Neural cell (in vitro differentiated cells): ENCODE data around the gene CLASP1. TPM values are rescaled to one million over a fixed set of nuclear protein-coding genes. Genes with fewer than 3 reads are reported as not detected.
"Not testable (repeated sequence)": the region's sequence is repeated elsewhere in the genome, so short reads cannot be mapped to it uniquely, and the experiment has no call there.

Source experiments
- H2AFZ ChIP-seq: fragments of 200-600, 300-800 bp; sonication (generic), shearing (Covaris generic); 2 replicates; pipeline ENCODE4 v1.6.0; 2014; ENCODE audit warnings: low read depth, mild to moderate bottlenecking, antibody characterized with exemption, low read length, moderate library complexity
- H3F3A ChIP-seq: fragments of 200-600 bp; shearing (Covaris generic); 2 replicates; pipeline ENCODE4 v1.6.1; 2016; ENCODE audit warnings: mild to moderate bottlenecking, moderate library complexity, mixed read lengths, antibody characterized with exemption, low read length; ENCODE audit not compliant: insufficient read depth, poor library complexity, severe bottlenecking
- H3K27ac ChIP-seq: fragments of 200-600, 300-800 bp; sonication (generic), shearing (Covaris generic); 2 replicates; pipeline ENCODE4 v1.5.1; 2014; ENCODE audit warnings: mild to moderate bottlenecking, low read length, moderate library complexity
- H3K27me3 ChIP-seq: fragments of 300-800, 200-600 bp; sonication (generic), shearing (Covaris generic); 2 replicates; pipeline ENCODE4 v1.6.0; 2014; ENCODE audit warnings: mild to moderate bottlenecking, low read depth, low read length, moderate library complexity; ENCODE audit not compliant: insufficient read depth
- H3K36me3 ChIP-seq: fragments of 300-800, 200-600 bp; sonication (generic), shearing (Covaris generic); 2 replicates; pipeline ENCODE4 v1.5.1; 2014; ENCODE audit warnings: mild to moderate bottlenecking, antibody characterized with exemption, low read length, moderate library complexity; ENCODE audit not compliant: insufficient read depth
- H3K4me2 ChIP-seq: fragments of 300-800, 200-600 bp; sonication (generic), shearing (Covaris generic); 2 replicates; pipeline ENCODE4 v1.6.0; 2014; ENCODE audit warnings: mild to moderate bottlenecking, low read length
- H3K4me3 ChIP-seq: fragments of 300-800, 200-600 bp; sonication (generic), shearing (Covaris generic); 2 replicates; pipeline ENCODE4 v1.5.1; 2014; ENCODE audit warnings: mild to moderate bottlenecking, low read length, moderate library complexity
- H3K79me2 ChIP-seq: fragments of 200-600 bp; shearing (Covaris generic); replicated peaks from 2 replicates; pipeline ENCODE4 v1.6.0; 2014; ENCODE audit warnings: mild to moderate bottlenecking, low read length, moderate library complexity; ENCODE audit not compliant: insufficient read depth
- H3K9ac ChIP-seq: fragments of 300-800, 200-600 bp; sonication (generic), shearing (Covaris generic); 2 replicates; pipeline ENCODE4 v1.6.1; 2016; ENCODE audit warnings: mild to moderate bottlenecking, low read length, mixed read lengths
- H3K9me2 ChIP-seq: fragments of 200-600 bp; shearing (Covaris generic); 2 replicates; pipeline ENCODE4 v1.6.1; 2016; ENCODE audit warnings: mild to moderate bottlenecking, low read length, mixed read lengths; ENCODE audit not compliant: insufficient read depth
- H3K9me3 ChIP-seq: fragments of 200-600, 300-800 bp; sonication (generic), shearing (Covaris generic); 2 replicates; pipeline ENCODE4 v1.6.1; 2016; ENCODE audit warnings: mild to moderate bottlenecking, mixed run types, low read length, moderate library complexity, mixed read lengths
- H4K20me1 ChIP-seq: fragments of 200-600 bp; shearing (Covaris generic); 2 replicates; pipeline ENCODE4 v1.6.1; 2016; ENCODE audit warnings: mild to moderate bottlenecking, mixed run types; ENCODE audit not compliant: insufficient read depth
- CTCF ChIP-seq: fragments of 450-650 bp; IDR thresholded peaks from 2 replicates; pipeline ENCODE4 v1.5.1; 2014; ENCODE audit warnings: antibody characterized with exemption, mild to moderate bottlenecking, moderate library complexity; ENCODE audit not compliant: poor library complexity, severe bottlenecking
- EP300 ChIP-seq: fragments of 450-650 bp; conservative IDR thresholded peaks from 2 replicates; pipeline ENCODE4 v1.6.1; 2014; ENCODE audit warnings: antibody characterized with exemption, mild to moderate bottlenecking, moderate library complexity; ENCODE audit not compliant: poor library complexity, severe bottlenecking
- EZH2 ChIP-seq: fragments of 200-600, 300-800 bp; shearing (Covaris generic), sonication (generic); IDR thresholded peaks from 2 replicates; pipeline ENCODE4 v1.6.1; 2014; ENCODE audit warnings: antibody characterized with exemption, low read length, borderline replicate concordance, mild to moderate bottlenecking; ENCODE audit not compliant: insufficient read depth, poor library complexity, severe bottlenecking
- MXI1 ChIP-seq: fragments of 450-650 bp; conservative IDR thresholded peaks from 2 replicates; pipeline ENCODE4 v1.6.1; 2014; ENCODE audit warnings: antibody characterized with exemption, mild to moderate bottlenecking; ENCODE audit not compliant: poor library complexity, severe bottlenecking
- POLR2AphosphoS5 ChIP-seq: IDR thresholded peaks from 2 replicates; pipeline ENCODE4 v1.6.1; 2012
- RAD21 ChIP-seq: fragments of 450-650 bp; conservative IDR thresholded peaks from 2 replicates; pipeline ENCODE4 v1.6.1; 2014; ENCODE audit warnings: antibody characterized with exemption, mild to moderate bottlenecking, moderate library complexity
- REST ChIP-seq: IDR thresholded peaks from 2 replicates; pipeline ENCODE4 v1.6.1; 2012; ENCODE audit warnings: borderline replicate concordance
- SMC3 ChIP-seq: fragments of 450-650 bp; conservative IDR thresholded peaks from 2 replicates; pipeline ENCODE4 v1.6.1; 2014; ENCODE audit warnings: antibody characterized with exemption, mild to moderate bottlenecking, moderate library complexity; ENCODE audit not compliant: poor library complexity
- TAF1 ChIP-seq: IDR thresholded peaks from 2 replicates; pipeline ENCODE4 v1.6.1; 2012; ENCODE audit warnings: low read depth
- polyA plus RNA-seq: library from polyadenylated mRNA; depleted of rRNA; stranded (reverse); fragments of >200 nt; gene quantifications from 2 replicates; pipeline ENCODE4 v1.2.3, GENCODE V29; 2014

Gene CLASP1
- polyA plus RNA-seq, 1 donor from 2014 or later: 41.3 TPM

- Histone ChIP-seq H3K36me3 (no peaks in the 10 kb centered on the region), H3K9me2 (no peaks in the 10 kb centered on the region), H3K9ac (no peak overlapping the region), H3K4me2 (no peak overlapping the region), H2AFZ (no peak overlapping the region), H3K27ac (no peak overlapping the region), H3K79me2 (no peaks in the 10 kb centered on the region), H3K4me3 (no peak overlapping the region), H3K9me3 (no peaks in the 10 kb centered on the region), H3F3A (no peaks in the 10 kb centered on the region), H3K27me3 (no peaks in the 10 kb centered on the region), H4K20me1 (no peaks in the 10 kb centered on the region)
- TF ChIP-seq MXI1 (no peak), CTCF (no peak), POLR2AphosphoS5 (no peak), RAD21 (no peak), REST (no peak), SMC3 (no peak)
These were observed 10.7 kb upstream of the CLASP1 start for GRCh38 chr2:121659933-121660332.

GRCh38 chr2:121658393-121658792 is 9.1 kb upstream of the CLASP1 start:
- H3K27ac ChIP-seq, H3K9me3 ChIP-seq, H3K27me3 ChIP-seq, H2AFZ ChIP-seq, H3K9me2 ChIP-seq, H4K20me1 ChIP-seq, H3K79me2 ChIP-seq, H3K9ac ChIP-seq, H3K4me3 ChIP-seq, H3K36me3 ChIP-seq, H3F3A ChIP-seq, H3K4me2 ChIP-seq: not testable (repeated sequence)

GRCh38 chr2:121653035-121653434 is 3.8 kb upstream of the CLASP1 start:
- Histone ChIP-seq H3K9ac (no peak overlapping the region), H3K9me3 (no peaks in the 10 kb centered on the region), H3K27me3 (no peaks in the 10 kb centered on the region), H4K20me1 (no peaks in the 10 kb centered on the region), H3K9me2 (no peaks in the 10 kb centered on the region), H3K4me3 (no peak overlapping the region), H3K36me3 (no peaks in the 10 kb centered on the region), H3K4me2 (no peak overlapping the region), H3F3A (peaks cover 2% of the 10 kb centered on the region), H2AFZ (no peak overlapping the region), H3K79me2 (peaks cover 19% of the 10 kb centered on the region), H3K27ac (no peak overlapping the region)
- no peak for TF ChIP-seq MXI1
- no peak for TF ChIP-seq POLR2AphosphoS5
- no peak for TF ChIP-seq CTCF
- TF ChIP-seq EP300: no peak
- TF ChIP-seq EZH2: no peak
- no peak for TF ChIP-seq RAD21
- TF ChIP-seq TAF1: no peak
- TF ChIP-seq REST: no peak
- no peak for TF ChIP-seq SMC3
